ENCODE measurements around the gene PPCDC.

DNA sequence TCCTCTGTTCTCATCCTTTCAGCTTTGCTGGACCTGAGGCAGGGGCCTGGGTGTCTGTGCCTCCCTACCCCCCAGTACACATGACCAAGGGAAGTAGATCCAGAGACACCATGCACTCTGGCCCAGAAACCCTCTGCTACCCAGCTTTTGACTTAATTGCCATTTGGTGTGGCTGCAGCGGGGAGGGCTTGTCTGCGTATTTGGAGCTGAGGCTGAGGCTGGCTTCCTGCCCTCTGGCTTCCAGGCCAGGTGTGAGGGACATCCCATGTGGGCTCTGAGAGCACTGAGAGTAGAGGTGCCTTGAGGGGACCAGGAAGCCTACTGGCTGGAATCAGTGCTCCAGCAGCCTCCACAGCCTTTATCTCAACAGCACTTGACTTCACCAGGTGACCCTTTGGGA lies 26.9 kb downstream of the PPCDC start:
- TF ChIP-seq, protein P1, sequence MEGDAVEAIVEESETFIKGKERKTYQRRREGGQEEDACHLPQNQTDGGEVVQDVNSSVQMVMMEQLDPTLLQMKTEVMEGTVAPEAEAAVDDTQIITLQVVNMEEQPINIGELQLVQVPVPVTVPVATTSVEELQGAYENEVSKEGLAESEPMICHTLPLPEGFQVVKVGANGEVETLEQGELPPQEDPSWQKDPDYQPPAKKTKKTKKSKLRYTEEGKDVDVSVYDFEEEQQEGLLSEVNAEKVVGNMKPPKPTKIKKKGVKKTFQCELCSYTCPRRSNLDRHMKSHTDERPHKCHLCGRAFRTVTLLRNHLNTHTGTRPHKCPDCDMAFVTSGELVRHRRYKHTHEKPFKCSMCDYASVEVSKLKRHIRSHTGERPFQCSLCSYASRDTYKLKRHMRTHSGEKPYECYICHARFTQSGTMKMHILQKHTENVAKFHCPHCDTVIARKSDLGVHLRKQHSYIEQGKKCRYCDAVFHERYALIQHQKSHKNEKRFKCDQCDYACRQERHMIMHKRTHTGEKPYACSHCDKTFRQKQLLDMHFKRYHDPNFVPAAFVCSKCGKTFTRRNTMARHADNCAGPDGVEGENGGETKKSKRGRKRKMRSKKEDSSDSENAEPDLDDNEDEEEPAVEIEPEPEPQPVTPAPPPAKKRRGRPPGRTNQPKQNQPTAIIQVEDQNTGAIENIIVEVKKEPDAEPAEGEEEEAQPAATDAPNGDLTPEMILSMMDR (conservative IDR thresholded peaks at IDR 0.05 in 1 of 2, IDR thresholded peaks at IDR 0.05 in 1 of 2; ENCODE audit: extremely low read depth in 1 of 2, insufficient read depth in 1 of 2, low read depth in 1 of 2, low read length in 2 of 2): no peak
- TF ChIP-seq EZH2 (IDR thresholded peaks at IDR 0.05; ENCODE audit: borderline replicate concordance, low read length): no peak

Measured in mammary epithelial cell (primary cell).